ENCODE measurements around the gene RBCK1.
"Not testable (repeated sequence)": the region's sequence is repeated elsewhere in the genome, so short reads cannot be mapped to it uniquely, and the experiment has no call there.

The RBCK1 gene

DNA sequence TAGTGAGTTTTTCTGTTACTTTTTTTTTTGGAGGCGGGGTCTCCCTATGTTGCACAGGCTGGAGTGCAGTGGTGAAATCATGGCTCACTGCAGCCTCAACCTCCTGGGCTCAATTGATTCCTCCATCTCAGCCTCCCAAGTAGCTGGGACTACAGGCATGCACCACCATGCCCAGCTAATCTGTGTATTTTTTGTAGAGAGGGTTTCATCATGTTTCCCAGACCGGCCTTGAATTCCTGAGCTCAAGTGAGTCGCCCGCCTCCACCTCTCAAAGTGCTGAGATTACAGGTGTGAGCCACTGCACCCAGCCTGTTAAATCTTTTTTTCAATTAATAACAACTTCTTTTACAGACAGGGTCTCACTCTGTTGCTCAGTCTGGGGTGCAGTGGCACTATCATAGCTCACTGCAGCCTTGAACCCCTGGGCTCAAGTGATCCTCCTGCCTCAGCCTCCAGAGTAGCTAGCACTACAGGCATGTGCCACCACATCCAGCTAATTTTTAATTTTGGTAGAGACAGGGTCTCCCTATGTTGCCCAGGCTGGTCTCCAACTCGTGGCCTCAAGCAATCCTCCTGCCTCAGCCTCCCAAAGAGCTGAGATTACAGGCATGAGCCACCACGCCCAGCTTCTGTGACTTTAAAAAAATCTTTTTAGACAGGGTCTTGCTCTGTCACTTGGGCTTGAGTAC lies 68.6 kb downstream of the RBCK1 start:
- DNase-seq, result not testable (repeated sequence)

DNA sequence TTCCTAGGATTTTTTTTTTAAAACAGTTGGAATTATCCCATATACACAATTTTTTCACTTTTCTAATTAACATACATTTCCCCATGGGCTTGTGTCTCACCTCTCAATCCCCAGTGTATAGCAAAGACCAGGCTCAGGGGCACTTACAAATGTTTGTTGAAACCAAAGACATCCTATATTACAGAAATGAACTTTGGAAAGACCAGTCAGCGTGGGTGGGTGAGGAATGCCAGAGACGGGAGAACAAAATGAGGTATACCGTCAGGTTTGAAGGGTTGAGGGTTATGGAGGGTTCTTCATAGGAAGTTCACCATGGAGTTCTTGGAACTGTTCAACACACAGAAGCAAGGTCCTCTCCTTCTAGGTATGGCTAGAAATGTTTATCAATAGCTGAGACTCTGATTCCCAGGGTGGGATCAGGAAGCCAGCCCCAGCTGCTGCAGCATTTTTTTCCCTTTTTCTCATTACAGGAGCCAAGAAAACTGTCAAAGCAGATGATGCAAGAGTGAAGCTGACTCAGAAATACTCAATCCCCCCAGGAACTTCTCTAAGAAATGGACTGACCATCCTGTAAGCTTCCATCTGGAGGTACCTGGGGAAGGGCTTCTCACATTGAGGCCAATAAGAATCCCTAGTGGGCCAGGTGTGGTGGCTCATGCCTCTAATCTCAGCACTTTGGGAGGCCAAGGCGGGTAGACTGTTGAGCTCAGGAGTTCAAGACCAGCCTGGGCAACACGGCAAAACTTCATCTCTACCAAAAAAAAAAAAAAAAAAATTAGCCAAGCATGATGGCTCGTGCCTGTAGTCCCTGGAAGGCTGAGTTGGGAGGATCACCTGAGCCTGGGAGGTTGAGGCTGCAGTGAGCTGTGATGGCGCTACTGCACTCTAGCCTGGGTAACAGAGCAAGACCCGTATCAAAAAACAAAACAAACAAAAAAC lies 70.2 kb downstream of the RBCK1 start:
- no peak for DNase-seq

DNA sequence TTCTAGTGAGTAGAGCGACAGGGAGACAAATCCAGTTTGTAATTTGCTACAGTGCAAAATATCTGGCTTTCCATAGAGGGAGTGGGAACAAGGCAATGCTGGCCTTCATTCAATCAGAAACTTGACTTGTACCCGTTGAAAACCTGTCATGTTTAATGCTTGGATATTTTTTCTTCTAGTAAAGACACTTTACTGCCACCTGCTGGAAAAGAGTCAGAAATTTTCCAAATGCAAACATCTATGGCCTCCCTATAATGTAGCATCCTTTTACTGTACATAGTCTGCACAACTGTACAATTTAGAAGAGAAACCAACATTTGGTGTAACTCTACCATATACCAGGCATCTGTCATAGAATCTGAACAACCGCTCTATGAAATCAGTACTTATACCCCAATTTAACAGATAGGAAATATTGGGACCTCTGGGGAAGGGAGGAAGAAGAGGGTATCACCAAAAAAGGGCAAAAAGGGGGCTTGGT lies 70.9 kb downstream of the RBCK1 start:
- no peak for DNase-seq

DNA sequence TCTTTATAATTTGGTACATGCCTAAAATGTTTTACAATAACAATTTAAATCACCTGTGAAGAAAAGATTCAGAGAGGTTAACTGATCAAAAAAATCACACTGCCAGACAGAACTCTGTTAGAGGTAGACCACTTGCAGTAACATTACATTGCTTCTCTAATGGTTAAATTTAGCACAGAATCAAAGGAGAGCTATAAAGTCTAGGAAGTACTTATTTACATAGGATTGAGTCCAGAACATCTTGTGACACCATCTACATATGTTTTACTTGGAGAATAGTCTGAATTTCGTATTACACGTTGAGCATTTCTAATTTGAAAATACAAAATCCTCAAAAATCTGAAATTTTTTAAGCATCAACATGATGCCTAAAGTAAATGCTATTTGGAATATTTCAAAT lies 71.4 kb downstream of the RBCK1 start:
- no peak for DNase-seq

DNA sequence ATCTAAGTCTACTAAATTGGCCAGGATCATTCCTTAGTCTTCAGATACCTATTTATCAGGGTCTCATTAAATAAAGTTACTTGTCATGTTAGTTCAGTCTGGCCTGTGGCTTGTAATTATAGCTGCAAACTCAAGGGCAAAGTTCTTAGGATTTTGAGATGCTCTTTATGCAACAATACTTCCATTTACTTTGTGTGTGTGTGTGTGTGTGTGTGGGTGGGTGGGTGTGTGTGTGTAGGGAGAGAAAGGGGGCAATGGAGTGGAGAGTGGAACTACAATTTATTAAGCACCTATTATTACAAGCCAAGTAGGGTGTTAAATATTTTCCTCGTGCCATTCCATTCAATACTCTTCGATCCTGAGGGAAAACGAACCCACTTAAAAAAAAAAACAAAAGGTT lies 71.9 kb downstream of the RBCK1 start:
- no peak for DNase-seq

DNA sequence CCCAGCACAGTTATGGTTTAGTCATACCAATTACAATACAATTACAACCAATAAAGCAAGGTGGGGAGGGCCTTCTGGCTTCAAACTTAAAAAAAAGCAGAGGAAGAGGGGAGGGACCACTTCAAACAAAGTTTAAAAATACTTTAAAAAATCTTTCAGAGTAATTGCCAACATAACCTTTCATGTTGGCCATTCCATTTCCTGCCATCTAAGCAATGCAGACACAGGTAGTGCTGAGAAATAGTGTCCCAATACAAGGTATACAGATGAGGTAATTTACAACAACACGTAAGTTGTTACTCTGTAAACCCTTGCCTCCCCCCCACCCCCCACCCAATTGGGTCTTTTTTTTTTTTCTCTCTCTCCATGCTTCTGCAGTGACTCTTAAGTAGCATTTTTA lies 73.1 kb downstream of the RBCK1 start:
- DNase-seq, result no peak

All from activated effector memory CD4-positive, alpha-beta T cell treated with Interleukin-2 at 50 U/mL for 16 hours (primary cell).